GM12865 (cell line): Measurements from ENCODE around the gene COL11A2.
"Not testable (repeated sequence)": the region's sequence is repeated elsewhere in the genome, so short reads cannot be mapped to it uniquely, and the experiment has no call there.

Experiments used
- DNase-seq: peaks from one replicate; pipeline ENCODE4 v3.0.0; 2010; ENCODE audit warnings: low read depth
- H3K4me3 ChIP-seq: 2 replicates; pipeline ENCODE4 v1.5.1; 2011; ENCODE audit warnings: mild to moderate bottlenecking, low read depth, low read length, control low read depth
- TF ChIP-seq, protein P1 (sequence below): IDR thresholded peaks from 2 replicates; pipeline ENCODE4 v1.5.1; 2011; ENCODE audit warnings: low read length, control low read depth, low read depth, inconsistent platforms; ENCODE audit not compliant: insufficient read depth; ENCODE audit errors: missing control alignments

Gene COL11A2

GRCh38 chr6:33192105-33192646 is at the start of gene COL11A2:
Gene COL11A2 (minus strand): TSS chr6:33192467. CDS start chr6:33192240, 227 bp downstream.
- TF ChIP-seq, protein P1, sequence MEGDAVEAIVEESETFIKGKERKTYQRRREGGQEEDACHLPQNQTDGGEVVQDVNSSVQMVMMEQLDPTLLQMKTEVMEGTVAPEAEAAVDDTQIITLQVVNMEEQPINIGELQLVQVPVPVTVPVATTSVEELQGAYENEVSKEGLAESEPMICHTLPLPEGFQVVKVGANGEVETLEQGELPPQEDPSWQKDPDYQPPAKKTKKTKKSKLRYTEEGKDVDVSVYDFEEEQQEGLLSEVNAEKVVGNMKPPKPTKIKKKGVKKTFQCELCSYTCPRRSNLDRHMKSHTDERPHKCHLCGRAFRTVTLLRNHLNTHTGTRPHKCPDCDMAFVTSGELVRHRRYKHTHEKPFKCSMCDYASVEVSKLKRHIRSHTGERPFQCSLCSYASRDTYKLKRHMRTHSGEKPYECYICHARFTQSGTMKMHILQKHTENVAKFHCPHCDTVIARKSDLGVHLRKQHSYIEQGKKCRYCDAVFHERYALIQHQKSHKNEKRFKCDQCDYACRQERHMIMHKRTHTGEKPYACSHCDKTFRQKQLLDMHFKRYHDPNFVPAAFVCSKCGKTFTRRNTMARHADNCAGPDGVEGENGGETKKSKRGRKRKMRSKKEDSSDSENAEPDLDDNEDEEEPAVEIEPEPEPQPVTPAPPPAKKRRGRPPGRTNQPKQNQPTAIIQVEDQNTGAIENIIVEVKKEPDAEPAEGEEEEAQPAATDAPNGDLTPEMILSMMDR, result no peak
- no peak within 1 kb of the TSS for H3K4me3 ChIP-seq
- DNase-seq, result no peak

GRCh38 chr6:33241968-33242367 is 49.7 kb upstream of the COL11A2 start:
- H3K4me3 ChIP-seq, result no peak overlapping the region
- DNase-seq, result no peak
- TF ChIP-seq, protein P1, result no peak

DNA sequence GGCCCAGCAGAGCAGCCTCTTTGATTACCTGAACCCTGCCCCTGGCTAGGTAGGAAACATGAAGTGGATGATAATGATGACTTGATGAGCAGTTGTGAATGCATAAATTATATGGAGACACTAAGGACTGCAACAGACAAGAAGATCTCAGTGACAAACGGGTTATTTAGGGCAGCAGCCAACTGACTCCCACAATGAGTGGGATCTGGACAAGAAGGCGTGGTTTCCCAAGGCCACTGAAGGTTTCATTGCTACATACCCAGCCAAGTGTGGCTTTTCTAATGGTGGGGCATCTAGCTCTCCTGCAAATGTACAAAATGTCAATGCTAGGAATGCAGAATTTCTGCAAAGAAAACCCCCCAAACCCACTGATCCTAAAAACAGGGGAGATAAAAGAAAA is 45.5 kb upstream of the COL11A2 start:
- no peak for DNase-seq
- TF ChIP-seq, protein P1, result no peak
- no peak overlapping the region for H3K4me3 ChIP-seq

DNA sequence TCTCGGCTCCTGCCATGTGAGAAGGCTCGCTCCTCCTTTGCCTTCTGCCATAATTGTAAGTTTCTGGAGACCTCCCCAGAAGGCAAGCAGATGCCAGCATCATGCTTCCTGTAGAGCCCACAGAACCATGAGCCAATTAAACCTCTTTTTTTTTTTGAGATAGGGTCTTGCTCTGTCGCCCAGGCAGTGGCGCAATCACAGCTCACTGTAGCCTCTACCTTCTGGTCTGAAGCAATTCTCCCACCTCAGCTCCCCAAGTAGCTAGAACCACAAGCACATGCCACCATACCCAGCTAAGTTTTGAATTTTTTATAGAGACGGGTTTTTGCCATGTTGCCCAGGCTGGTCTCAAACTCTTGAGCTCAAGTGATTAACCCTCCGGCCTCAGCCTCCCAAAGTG is 44.6 kb upstream of the COL11A2 start:
- no peak overlapping the region for H3K4me3 ChIP-seq
- DNase-seq, result no peak
- TF ChIP-seq, protein P1, result no peak

GRCh38 chr6:33236328-33236727 is 44.1 kb upstream of the COL11A2 start:
- DNase-seq, result no peak
- H3K4me3 ChIP-seq, result no peak overlapping the region
- TF ChIP-seq, protein P1, result no peak

GRCh38 chr6:33235221-33235634 is 43.0 kb upstream of the COL11A2 start:
- no peak overlapping the region for H3K4me3 ChIP-seq
- DNase-seq, result no peak
- TF ChIP-seq, protein P1, result no peak

DNA sequence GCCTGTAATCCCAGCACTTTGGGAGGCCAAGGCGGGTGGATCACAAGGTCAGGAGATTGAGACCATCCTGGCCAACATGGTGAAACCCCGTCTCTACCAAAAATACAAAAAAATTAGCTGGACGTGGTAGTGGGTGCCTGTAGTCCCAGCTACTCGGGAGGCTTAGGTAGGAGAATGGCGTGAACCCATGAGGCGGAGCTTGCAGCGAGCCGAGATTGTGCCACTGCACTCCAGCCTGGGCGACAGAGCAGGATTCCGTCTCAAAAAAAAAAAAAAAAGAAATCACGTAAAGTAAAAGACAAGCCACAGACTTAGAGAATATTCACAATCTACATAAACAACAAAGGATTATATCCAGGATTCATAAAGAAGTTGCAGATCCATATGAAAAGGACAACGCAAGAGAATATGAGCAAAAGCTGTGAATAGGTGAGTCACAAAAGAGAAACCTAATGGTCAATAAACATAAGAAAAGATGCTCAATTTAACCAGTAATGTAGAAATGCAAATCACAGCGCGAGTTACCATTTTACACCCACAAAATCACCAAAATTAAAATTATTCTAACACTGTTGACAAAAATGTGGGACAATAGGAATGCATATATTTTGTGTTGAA is 34.3 kb upstream of the COL11A2 start:
- not testable (repeated sequence) for H3K4me3 ChIP-seq, DNase-seq
